Ovary (tissue), 9 donors: ENCODE data around the gene SEPTIN2. TPM values are rescaled to one million over a fixed set of nuclear protein-coding genes. Genes with fewer than 3 reads are reported as not detected.

Experiments
- DNase-seq, 5 donors: peaks; one replicate each; pipeline ENCODE4 v3.0.0-alpha.2; 2019 to 2020
- H3K27ac ChIP-seq, 2 donors: fragments of 200-600 bp; one replicate each; pipeline versions ENCODE4 v1.5.1 to v1.8.0; 2019 to 2022
- H3K27me3 ChIP-seq: fragments of 200-600 bp; one replicate; pipeline ENCODE4 v1.8.0; 2022
- H3K36me3 ChIP-seq: fragments of 200-600 bp; sonication (generic); one replicate; pipeline ENCODE4 v1.5.1; 2019
- H3K4me1 ChIP-seq: one replicate; pipeline ENCODE4 v1.8.1; 2013; ENCODE audit warnings: mild to moderate bottlenecking, moderate library complexity; ENCODE audit not compliant: insufficient read depth
- H3K4me3 ChIP-seq: fragments of 200-600 bp; sonication (generic); one replicate; pipeline ENCODE4 v1.5.1; 2017
- H3K9me3 ChIP-seq, 2 donors: fragments of 200-600 bp in 1 of 2; sonication (generic) in 1 of 2; one replicate each; pipeline versions ENCODE4 v1.5.1 to v1.8.1; 2013 to 2019; ENCODE audit warnings: mild to moderate bottlenecking in 1 of 2, moderate library complexity in 1 of 2
- EP300 ChIP-seq: sonication (generic); formaldehyde crosslinking; IDR thresholded peaks from one replicate; pipeline ENCODE4 v1.6.1; 2017; ENCODE audit warnings: antibody characterized with exemption
- POLR2A ChIP-seq: fragments of 450-650 bp; IDR thresholded peaks from one replicate; pipeline ENCODE4 v1.6.1; 2017; ENCODE audit warnings: antibody characterized with exemption, mild to moderate bottlenecking, moderate library complexity
- WGBS, 3 donors: extraction: QIAGEN DNeasy Blood & Tissue Kit in 1 of 3; methylation state at CpG; one replicate each; pipeline versions ENCODE4 v1.1.5 to v1.1.7; 2013 to 2017; 5-methylcytosine and 5-hydroxymethylcytosine counted together
- intact Hi-C, 4 donors: fragments of 100-400 bp; cut with DNase I; formaldehyde crosslinking; loops; one replicate each; pipeline versions ENCODE4 v1.11.0 to v1.15.1; 2022 to 2023
- polyA plus RNA-seq, 2 donors: library from polyadenylated mRNA; stranded (reverse); fragments of 200-250 nt in 1 of 2; fragments of 350-450 nt in 1 of 2; fragmentation: Illumina TruSeq in 1 of 2; extraction: RNeasy Lipid Tissue Mini Kit (QIAGEN cat#74804) in 1 of 2; gene quantifications; one replicate each; pipeline ENCODE4 v1.2.3, GENCODE V29; 2013 to 2014
- total RNA-seq, 7 donors: library from RNA; depleted of rRNA in 2 of 7; stranded (reverse); fragments of >200 nt in 2 of 7; fragmentation: NEBNext Ultra II Directional in 3 of 7; extraction: Animal tissue kit (Norgen Biotek cat#: 25700) in 3 of 7; gene quantifications; one replicate each; pipeline versions ENCODE4 v1.1.0 to v1.2.4, GENCODE V29; 2016 to 2023
- TF ChIP-seq, protein P1 (sequence below), 3 donors: fragments of 450-650 bp in 2 of 3; fragments of 200-600 bp in 1 of 3; IDR thresholded peaks; one replicate each; pipeline versions ENCODE4 v1.5.1 to v1.8.0; 2016 to 2022; ENCODE audit warnings: antibody characterized with exemption in 3 of 3, mild to moderate bottlenecking in 1 of 3
- donor health status: DM: no; HTN: no; CAD: no; lungs with moderate emphysema.
- donor health status: DM: no; HTN: no; CAD: no.
- donor health status: Bipolar disorder and iron deficiency.
- donor health status: DM: yes; HTN: yes; CAD: no.
- donor health status: DM: no; HTN: no; CAD: no.
- donor health status: DM: yes; HTN: yes; CAD: no.

SEPTIN2 gene
- total and polyA plus RNA-seq, 9 donors = 184 to 403 (median 328) TPM

DNA sequence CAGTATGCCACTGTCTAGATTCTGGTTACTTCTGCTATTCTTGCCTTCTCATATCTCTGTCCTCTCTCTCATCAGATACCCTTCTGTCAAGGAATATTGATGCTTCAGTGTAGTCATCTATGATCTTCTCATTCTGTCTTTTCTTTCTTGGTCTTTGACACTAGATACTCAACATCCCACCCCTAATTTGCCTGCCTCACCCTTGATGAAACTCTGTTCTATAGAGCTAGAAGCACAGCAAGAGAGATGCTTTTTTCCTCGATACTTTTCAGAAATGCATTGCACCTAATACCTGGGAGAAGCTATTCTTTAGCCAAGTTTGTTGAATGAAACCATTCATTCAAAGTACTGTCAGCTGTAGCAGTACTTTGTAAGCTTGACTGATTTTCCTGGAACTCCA is 9.5 kb downstream of the SEPTIN2 start:
- intact Hi-C loops = no loop called here
- H3K36me3 ChIP-seq = no peaks in the 10 kb centered on the region
- H3K27me3 ChIP-seq = no peaks in the 10 kb centered on the region
- no peak overlapping the region for H3K27ac ChIP-seq
- TF ChIP-seq EP300 = no peak
- TF ChIP-seq, protein P1, sequence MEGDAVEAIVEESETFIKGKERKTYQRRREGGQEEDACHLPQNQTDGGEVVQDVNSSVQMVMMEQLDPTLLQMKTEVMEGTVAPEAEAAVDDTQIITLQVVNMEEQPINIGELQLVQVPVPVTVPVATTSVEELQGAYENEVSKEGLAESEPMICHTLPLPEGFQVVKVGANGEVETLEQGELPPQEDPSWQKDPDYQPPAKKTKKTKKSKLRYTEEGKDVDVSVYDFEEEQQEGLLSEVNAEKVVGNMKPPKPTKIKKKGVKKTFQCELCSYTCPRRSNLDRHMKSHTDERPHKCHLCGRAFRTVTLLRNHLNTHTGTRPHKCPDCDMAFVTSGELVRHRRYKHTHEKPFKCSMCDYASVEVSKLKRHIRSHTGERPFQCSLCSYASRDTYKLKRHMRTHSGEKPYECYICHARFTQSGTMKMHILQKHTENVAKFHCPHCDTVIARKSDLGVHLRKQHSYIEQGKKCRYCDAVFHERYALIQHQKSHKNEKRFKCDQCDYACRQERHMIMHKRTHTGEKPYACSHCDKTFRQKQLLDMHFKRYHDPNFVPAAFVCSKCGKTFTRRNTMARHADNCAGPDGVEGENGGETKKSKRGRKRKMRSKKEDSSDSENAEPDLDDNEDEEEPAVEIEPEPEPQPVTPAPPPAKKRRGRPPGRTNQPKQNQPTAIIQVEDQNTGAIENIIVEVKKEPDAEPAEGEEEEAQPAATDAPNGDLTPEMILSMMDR (IDR thresholded peaks at IDR 0.05) = no peak
- no peak for TF ChIP-seq POLR2A
- WGBS, 3 donors = 93 to 97% (median 95%) methylated on average over 1 of the region's 1 CpG
- no peaks in the 10 kb centered on the region for H3K9me3 ChIP-seq
- no peak for DNase-seq
- H3K4me1 ChIP-seq = peaks cover 4% of the 10 kb centered on the region
- no peak overlapping the region for H3K4me3 ChIP-seq

DNA sequence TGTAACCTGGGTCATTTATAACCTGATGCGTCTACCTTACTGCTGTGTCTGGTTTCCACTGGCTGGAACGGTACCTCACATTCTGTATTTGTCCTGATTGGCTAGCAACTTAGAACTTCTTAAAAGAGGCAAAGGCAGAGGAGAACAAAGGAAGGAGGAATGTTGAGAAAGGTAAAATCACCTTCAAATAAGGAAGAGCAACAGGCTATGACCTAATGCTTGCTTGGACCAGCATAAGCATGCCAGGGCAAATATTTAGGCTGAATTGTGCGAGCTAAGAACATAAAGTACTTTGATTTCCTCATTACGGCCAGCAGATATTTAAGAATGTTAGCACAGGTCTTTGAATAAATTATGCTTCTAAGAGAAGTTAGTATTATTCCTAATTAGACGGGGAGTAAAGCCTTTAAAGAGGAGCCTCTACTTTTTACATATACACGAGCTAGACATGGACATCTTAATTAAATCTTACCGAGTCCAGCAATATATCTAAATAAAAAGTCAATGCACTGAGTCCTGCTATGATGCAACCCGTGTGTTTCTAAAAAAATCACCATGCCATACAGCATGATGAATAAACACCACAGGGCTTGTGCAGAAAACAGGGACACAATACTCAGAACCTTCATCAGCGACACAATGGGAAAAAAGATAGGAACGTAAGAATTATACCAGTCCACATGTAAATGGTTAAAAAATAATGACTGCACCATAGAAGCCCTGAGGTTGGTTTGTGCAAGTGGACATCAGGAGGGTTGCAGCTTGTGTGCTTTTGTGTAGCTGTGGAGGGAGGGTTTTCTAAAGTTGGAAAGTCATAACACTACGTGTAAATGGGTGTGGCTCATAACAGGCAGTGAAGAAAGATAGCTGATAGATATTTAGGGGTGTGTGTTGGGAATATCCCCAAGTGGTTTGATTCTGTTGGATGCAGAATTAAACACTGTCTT is 14.2 kb downstream of the SEPTIN2 start:
- H3K9me3 ChIP-seq = no peaks in the 10 kb centered on the region
- no peak overlapping the region for H3K27ac ChIP-seq
- intact Hi-C loops = no loop called here
- TF ChIP-seq EP300 (no peak), POLR2A (no peak)
- TF ChIP-seq, protein P1 (IDR thresholded peaks at IDR 0.05) = no peak
- H3K4me1 ChIP-seq = no peaks in the 10 kb centered on the region
- H3K36me3 ChIP-seq = no peaks in the 10 kb centered on the region
- DNase-seq = no peak
- no peaks in the 10 kb centered on the region for H3K27me3 ChIP-seq
- 91 to 95% (median 91%) methylated on average over 11 of the region's 11 CpGs for WGBS, 3 donors
- no peak overlapping the region for H3K4me3 ChIP-seq

DNA sequence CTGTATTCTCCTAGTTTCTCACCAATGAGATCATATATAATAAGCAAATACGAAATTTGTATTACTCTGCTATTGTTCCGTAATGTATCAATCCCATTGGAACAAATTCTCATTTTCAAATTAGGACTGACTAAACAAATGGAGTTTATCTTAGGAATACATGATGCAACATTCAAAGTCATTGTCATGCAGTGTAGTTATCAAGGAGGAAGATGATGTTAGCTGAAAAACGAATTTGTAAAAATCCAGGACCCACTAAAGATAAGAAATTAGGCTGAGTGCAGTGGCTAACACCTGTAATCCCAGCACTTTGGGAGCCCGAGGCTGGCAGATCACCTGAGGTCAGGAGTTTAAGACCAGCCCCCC is 14.9 kb downstream of the SEPTIN2 start:
- DNase-seq = no peak
- H3K4me1 ChIP-seq = no peaks in the 10 kb centered on the region
- intact Hi-C loops = no loop called here
- H3K27me3 ChIP-seq = no peaks in the 10 kb centered on the region
- H3K27ac ChIP-seq = no peak overlapping the region
- TF ChIP-seq, protein P1 (IDR thresholded peaks at IDR 0.05) = no peak
- TF ChIP-seq EP300 = no peak
- no peak overlapping the region for H3K4me3 ChIP-seq
- no peaks in the 10 kb centered on the region for H3K9me3 ChIP-seq
- WGBS, 3 donors = 88 to 90% (median 89%) methylated on average over 4 of the region's 4 CpGs
- H3K36me3 ChIP-seq = no peaks in the 10 kb centered on the region

DNA sequence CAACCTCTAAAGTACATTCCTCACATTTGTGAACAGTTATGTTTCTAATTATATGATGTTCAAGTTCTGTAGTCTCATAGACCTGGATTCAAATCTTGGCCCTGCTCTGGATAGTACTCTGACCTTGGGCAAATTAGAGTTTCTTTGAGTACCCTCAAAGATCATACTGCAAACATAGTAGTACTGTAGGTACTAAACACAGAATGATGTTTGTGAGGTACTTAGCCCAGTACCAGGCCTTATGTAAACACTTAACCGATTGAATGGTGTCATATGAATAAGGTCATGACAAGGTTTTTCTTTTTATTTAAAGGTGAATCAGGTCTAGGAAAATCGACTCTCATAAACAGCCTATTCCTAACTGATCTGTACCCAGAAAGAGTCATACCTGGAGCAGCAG is 19.1 kb downstream of the SEPTIN2 start:
- TF ChIP-seq POLR2A (no peak), EP300 (no peak)
- TF ChIP-seq, protein P1 (IDR thresholded peaks at IDR 0.05) = no peak
- 81 to 87% (median 83%) methylated on average over 2 of the region's 2 CpGs for WGBS, 3 donors
- intact Hi-C loops = no loop called here
- no peak overlapping the region for H3K27ac ChIP-seq
- H3K36me3 ChIP-seq = no peaks in the 10 kb centered on the region
- no peaks in the 10 kb centered on the region for H3K4me1 ChIP-seq
- no peaks in the 10 kb centered on the region for H3K27me3 ChIP-seq
- no peak for DNase-seq
- no peaks in the 10 kb centered on the region for H3K9me3 ChIP-seq
- H3K4me3 ChIP-seq = no peak overlapping the region
